Activated naive CD4-positive, alpha-beta T cell treated with Interleukin-2 at 50 U/mL for 16 hours (primary cell): ENCODE results near the gene TMEM145.

ENCODE experiments used
- DNase-seq: peaks from one replicate; pipeline ENCODE4 v3.0.0-alpha.2; 2020

The TMEM145 gene

GRCh38 chr19:42290136-42290522 is 23.0 kb upstream of the TMEM145 start:
- no peak for DNase-seq

- peak; percentile 63 for DNase-seq
Observed at GRCh38 chr19:42290523-42291434, 22.3 kb upstream of the TMEM145 start.

- DNase-seq: no peak
Observed at GRCh38 chr19:42291435-42291810, 21.7 kb upstream of the TMEM145 start.

GRCh38 chr19:42292042-42292960 is 20.8 kb upstream of the TMEM145 start:
- no peak for DNase-seq

- no peak for DNase-seq
Observed at GRCh38 chr19:42292963-42293362, 20.1 kb upstream of the TMEM145 start.

GRCh38 chr19:42293540-42293939 is 19.6 kb upstream of the TMEM145 start:
- DNase-seq: no peak

GRCh38 chr19:42293948-42294347 is 19.2 kb upstream of the TMEM145 start:
- no peak for DNase-seq

- no peak for DNase-seq
Observed at GRCh38 chr19:42294471-42295137, 18.5 kb upstream of the TMEM145 start.

GRCh38 chr19:42295342-42295741 is 17.8 kb upstream of the TMEM145 start:
- no peak for DNase-seq

- peak; percentile 91 for DNase-seq
Observed at GRCh38 chr19:42295831-42296525, 17.1 kb upstream of the TMEM145 start.

GRCh38 chr19:42297039-42297438 is 16.1 kb upstream of the TMEM145 start:
- DNase-seq: no peak

- DNase-seq: no peak
Observed at GRCh38 chr19:42301646-42302203, 11.4 kb upstream of the TMEM145 start, which contains the start of gene PRR19. TSS of gene PRR19 (plus strand) at chr19:42302132. CDS start at chr19:42309585, 7,453 bp downstream.

GRCh38 chr19:42303101-42303464 is 10.0 kb upstream of the TMEM145 start:
- no peak for DNase-seq

- DNase-seq: no peak
Observed at GRCh38 chr19:42303876-42304275, 9.2 kb upstream of the TMEM145 start.

GRCh38 chr19:42306646-42307045 is 6.5 kb upstream of the TMEM145 start:
- DNase-seq: no peak

GRCh38 chr19:42309686-42310085 is 3.4 kb upstream of the TMEM145 start:
- DNase-seq: no peak

GRCh38 chr19:42311657-42312056 is 1.5 kb upstream of the TMEM145 start:
- DNase-seq: no peak

GRCh38 chr19:42312370-42312769 is 739 bp upstream of the TMEM145 start:
- no peak for DNase-seq

- DNase-seq: no peak
Observed at GRCh38 chr19:42313840-42314755, 989 bp downstream of the TMEM145 start.

- no peak for DNase-seq
Observed at GRCh38 chr19:42315024-42315423, 1.9 kb downstream of the TMEM145 start.
